ENCODE measurements around the gene MAPK10. TPM values are rescaled to one million over a fixed set of nuclear protein-coding genes. Genes with fewer than 3 reads are reported as not detected.

The MAPK10 gene
- total and polyA plus RNA-seq, 10 of the 15 experiments (the other 5 are each of a cell fraction or from before 2014, with no cell fraction given), result 1.1 to 4.2 (median 2.4) TPM

DNA sequence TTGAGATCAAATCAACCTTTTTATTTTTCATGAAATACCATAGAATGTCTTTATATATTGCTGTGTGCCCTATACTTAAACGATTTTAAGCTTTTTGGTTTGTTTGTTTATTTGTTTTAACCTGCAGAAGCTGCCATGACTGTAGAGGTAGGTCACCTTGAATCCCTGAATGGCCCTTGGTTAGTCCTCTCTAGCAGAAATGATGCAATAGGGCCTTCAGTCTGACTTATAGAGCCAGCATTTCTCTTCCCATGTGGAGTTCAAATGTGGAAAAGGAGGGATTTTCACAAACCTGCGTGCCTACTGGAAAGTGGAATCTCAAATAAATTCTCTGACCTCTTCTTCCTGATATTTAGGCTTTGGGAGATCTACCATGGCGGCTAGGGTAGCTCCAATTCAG is 327.9 kb downstream of the MAPK10 start:
- RAD21 ChIA-PET (ENCODE audit: unreplicated experiment), result no interaction called here

More for the DNA sequence above, 327.9 kb downstream of the MAPK10 start:
- H3K9me3 ChIP-seq (replicated peaks; ENCODE audit: control insufficient read depth, insufficient read depth, low read length), result no peaks in the 10 kb centered on the region
- FAIRE-seq (no peak), DNase-seq (ENCODE audit: low read depth, low spot score) (no peak), ATAC-seq (no peak)
- H3K79me2 ChIP-seq (ENCODE audit: control insufficient read depth, insufficient read depth, low read length), result no peaks in the 10 kb centered on the region
- H3K4me3 ChIP-seq, result no peak overlapping the region
- TF ChIP-seq, protein P1, sequence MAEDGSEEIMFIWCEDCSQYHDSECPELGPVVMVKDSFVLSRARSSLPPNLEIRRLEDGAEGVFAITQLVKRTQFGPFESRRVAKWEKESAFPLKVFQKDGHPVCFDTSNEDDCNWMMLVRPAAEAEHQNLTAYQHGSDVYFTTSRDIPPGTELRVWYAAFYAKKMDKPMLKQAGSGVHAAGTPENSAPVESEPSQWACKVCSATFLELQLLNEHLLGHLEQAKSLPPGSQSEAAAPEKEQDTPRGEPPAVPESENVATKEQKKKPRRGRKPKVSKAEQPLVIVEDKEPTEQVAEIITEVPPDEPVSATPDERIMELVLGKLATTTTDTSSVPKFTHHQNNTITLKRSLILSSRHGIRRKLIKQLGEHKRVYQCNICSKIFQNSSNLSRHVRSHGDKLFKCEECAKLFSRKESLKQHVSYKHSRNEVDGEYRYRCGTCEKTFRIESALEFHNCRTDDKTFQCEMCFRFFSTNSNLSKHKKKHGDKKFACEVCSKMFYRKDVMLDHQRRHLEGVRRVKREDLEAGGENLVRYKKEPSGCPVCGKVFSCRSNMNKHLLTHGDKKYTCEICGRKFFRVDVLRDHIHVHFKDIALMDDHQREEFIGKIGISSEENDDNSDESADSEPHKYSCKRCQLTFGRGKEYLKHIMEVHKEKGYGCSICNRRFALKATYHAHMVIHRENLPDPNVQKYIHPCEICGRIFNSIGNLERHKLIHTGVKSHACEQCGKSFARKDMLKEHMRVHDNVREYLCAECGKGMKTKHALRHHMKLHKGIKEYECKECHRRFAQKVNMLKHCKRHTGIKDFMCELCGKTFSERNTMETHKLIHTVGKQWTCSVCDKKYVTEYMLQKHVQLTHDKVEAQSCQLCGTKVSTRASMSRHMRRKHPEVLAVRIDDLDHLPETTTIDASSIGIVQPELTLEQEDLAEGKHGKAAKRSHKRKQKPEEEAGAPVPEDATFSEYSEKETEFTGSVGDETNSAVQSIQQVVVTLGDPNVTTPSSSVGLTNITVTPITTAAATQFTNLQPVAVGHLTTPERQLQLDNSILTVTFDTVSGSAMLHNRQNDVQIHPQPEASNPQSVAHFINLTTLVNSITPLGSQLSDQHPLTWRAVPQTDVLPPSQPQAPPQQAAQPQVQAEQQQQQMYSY (CRISPR knock-in tag; IDR thresholded peaks at IDR 0.05), result no peak
- TF ChIP-seq, protein P2, sequence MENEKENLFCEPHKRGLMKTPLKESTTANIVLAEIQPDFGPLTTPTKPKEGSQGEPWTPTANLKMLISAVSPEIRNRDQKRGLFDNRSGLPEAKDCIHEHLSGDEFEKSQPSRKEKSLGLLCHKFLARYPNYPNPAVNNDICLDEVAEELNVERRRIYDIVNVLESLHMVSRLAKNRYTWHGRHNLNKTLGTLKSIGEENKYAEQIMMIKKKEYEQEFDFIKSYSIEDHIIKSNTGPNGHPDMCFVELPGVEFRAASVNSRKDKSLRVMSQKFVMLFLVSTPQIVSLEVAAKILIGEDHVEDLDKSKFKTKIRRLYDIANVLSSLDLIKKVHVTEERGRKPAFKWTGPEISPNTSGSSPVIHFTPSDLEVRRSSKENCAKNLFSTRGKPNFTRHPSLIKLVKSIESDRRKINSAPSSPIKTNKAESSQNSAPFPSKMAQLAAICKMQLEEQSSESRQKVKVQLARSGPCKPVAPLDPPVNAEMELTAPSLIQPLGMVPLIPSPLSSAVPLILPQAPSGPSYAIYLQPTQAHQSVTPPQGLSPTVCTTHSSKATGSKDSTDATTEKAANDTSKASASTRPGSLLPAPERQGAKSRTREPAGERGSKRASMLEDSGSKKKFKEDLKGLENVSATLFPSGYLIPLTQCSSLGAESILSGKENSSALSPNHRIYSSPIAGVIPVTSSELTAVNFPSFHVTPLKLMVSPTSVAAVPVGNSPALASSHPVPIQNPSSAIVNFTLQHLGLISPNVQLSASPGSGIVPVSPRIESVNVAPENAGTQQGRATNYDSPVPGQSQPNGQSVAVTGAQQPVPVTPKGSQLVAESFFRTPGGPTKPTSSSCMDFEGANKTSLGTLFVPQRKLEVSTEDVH (IDR thresholded peaks at IDR 0.05; ENCODE audit: low read depth, partially characterized antibody), result no peak
- no peak for TF ChIP-seq FOXK2 (IDR thresholded peaks at IDR 0.05)
- TF ChIP-seq, protein P3, sequence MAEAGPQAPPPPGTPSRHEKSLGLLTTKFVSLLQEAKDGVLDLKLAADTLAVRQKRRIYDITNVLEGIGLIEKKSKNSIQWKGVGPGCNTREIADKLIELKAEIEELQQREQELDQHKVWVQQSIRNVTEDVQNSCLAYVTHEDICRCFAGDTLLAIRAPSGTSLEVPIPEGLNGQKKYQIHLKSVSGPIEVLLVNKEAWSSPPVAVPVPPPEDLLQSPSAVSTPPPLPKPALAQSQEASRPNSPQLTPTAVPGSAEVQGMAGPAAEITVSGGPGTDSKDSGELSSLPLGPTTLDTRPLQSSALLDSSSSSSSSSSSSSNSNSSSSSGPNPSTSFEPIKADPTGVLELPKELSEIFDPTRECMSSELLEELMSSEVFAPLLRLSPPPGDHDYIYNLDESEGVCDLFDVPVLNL (IDR thresholded peaks at IDR 0.05; ENCODE audit: low read depth, low read length), result no peak
- no peak for TF ChIP-seq SP1 (IDR thresholded peaks at IDR 0.05; ENCODE audit: low read depth, low read length)
- no peak for TF ChIP-seq CBFB (IDR thresholded peaks at IDR 0.05; ENCODE audit: low read depth)
- no peak for TF ChIP-seq MXI1 (IDR thresholded peaks at IDR 0.05; ENCODE audit: low read depth, low read length)
- TF ChIP-seq TAF1 (IDR thresholded peaks at IDR 0.05; ENCODE audit: borderline replicate concordance, low read depth, low read length), result no peak
- no peaks in the 10 kb centered on the region for H3K4me1 ChIP-seq (ENCODE audit: control insufficient read depth, insufficient read depth, low read length)
- in situ Hi-C loops (cut with MboI), result no loop called here
- no peaks in the 10 kb centered on the region for H3K27me3 ChIP-seq (replicated peaks in 1 of 2; ENCODE audit: control insufficient read depth in 2 of 2, insufficient read depth in 2 of 2, low read length in 1 of 2)
- H3K4me2 ChIP-seq (ENCODE audit: control insufficient read depth, insufficient read depth), result no peak overlapping the region
- H2AFZ ChIP-seq (ENCODE audit: control insufficient read depth, low read depth, low read length), result no peak overlapping the region
- BruUV-seq (replicated peaks), result no TSS peak
- intact Hi-C loops (cut with micrococcal nuclease; ENCODE audit: unreplicated experiment), result no loop called here
- ChIA-PET CTCF (no interaction called here), SMC1A (ENCODE audit: uncharacterized antibody, unreplicated experiment) (interaction anchor here (0.7 kb wide), 1 partner anchor 8 kb away, joined by 3 read pairs; no protein-coding TSS in a partner anchor), POLR2A (no interaction called here)
- no peak overlapping the region for H3K9ac ChIP-seq (ENCODE audit: control insufficient read depth, insufficient read depth, low read length)
- no peaks in the 10 kb centered on the region for H4K20me1 ChIP-seq (ENCODE audit: control insufficient read depth, insufficient read depth)
- H3K36me3 ChIP-seq (ENCODE audit: control insufficient read depth in 2 of 2, insufficient read depth in 2 of 2, low read length in 1 of 2), result no peaks in the 10 kb centered on the region
- H3K27ac ChIP-seq (ENCODE audit: control insufficient read depth, insufficient read depth), result no peak overlapping the region
- WGBS (ENCODE audit: insufficient coverage, insufficient replicate concordance, low lambda C conversion rate, missing lambda C conversion rate), result 16% methylated on average over 3 of the region's 3 CpGs

Data from GM12878 (cell line).